HepG2 (cell line): Measurements from ENCODE around the gene RNF114. TPM values are rescaled to one million over a fixed set of nuclear protein-coding genes. Genes with fewer than 3 reads are reported as not detected.

ENCODE experiments used
- BCL6 ChIP-seq: IDR thresholded peaks from 2 replicates; pipeline ENCODE4 v1.6.1; 2016; ENCODE audit warnings: missing genetic modification reagents, missing compliant biosample characterization
- CCDC6 ChIP-seq: sonication (generic); formaldehyde crosslinking; IDR thresholded peaks from 2 replicates; pipeline ENCODE4 v1.8.1; 2022; ENCODE audit warnings: mild to moderate bottlenecking, missing genetic modification reagents, moderate library complexity
- EEA1 ChIP-seq: sonication (generic); formaldehyde crosslinking; IDR thresholded peaks from 2 replicates; pipeline ENCODE4 v1.5.1; 2020; ENCODE audit warnings: mild to moderate bottlenecking, missing genetic modification reagents, borderline replicate concordance
- FOXJ3 ChIP-seq: sonication (generic); formaldehyde crosslinking; IDR thresholded peaks from 2 replicates; pipeline ENCODE4 v1.4.0; 2020; ENCODE audit warnings: missing genetic modification reagents, mild to moderate bottlenecking, borderline replicate concordance
- HNRNPK ChIP-seq: fragments of 200-400 bp; formaldehyde crosslinking; IDR thresholded peaks from 2 replicates; pipeline ENCODE4 v1.6.1; 2018; ENCODE audit warnings: low read length, low read depth, moderate library complexity, mild to moderate bottlenecking; ENCODE audit not compliant: poor library complexity, severe bottlenecking
- HNRNPLL ChIP-seq: fragments of 200-400 bp; formaldehyde crosslinking; IDR thresholded peaks from 2 replicates; pipeline ENCODE4 v1.6.1; 2017; ENCODE audit warnings: mild to moderate bottlenecking, low read depth, low read length; ENCODE audit not compliant: poor library complexity, severe bottlenecking
- MIER2 ChIP-seq: IDR thresholded peaks from 2 replicates; pipeline ENCODE4 v1.6.1; 2016; ENCODE audit warnings: missing biosample characterization, missing genetic modification reagents
- NFYC ChIP-seq: IDR thresholded peaks from 2 replicates; pipeline ENCODE4 v1.6.1; 2016; ENCODE audit warnings: missing genetic modification reagents, missing compliant biosample characterization
- PRPF4 ChIP-seq: fragments of 200-400 bp; formaldehyde crosslinking; IDR thresholded peaks from 2 replicates; pipeline ENCODE4 v1.6.1; 2016; ENCODE audit warnings: low read length, low read depth; ENCODE audit not compliant: poor library complexity, severe bottlenecking
- YEATS4 ChIP-seq: sonication (generic); formaldehyde crosslinking; IDR thresholded peaks from 2 replicates; pipeline ENCODE4 v1.4.0; 2020; ENCODE audit warnings: missing genetic modification reagents, borderline replicate concordance
- ZBTB7B ChIP-seq: sonication (generic); formaldehyde crosslinking; IDR thresholded peaks from 2 replicates; pipeline ENCODE4 v1.4.0; 2020; ENCODE audit warnings: missing genetic modification reagents
- ZFP36 ChIP-seq: fragments of 150-350 bp; IDR thresholded peaks from 2 replicates; pipeline ENCODE4 v1.6.1; 2018; ENCODE audit warnings: borderline replicate concordance, low read length, low read depth; ENCODE audit not compliant: partially characterized antibody
- ZFY ChIP-seq: sonication (generic); formaldehyde crosslinking; IDR thresholded peaks from 2 replicates; pipeline ENCODE4 v1.4.0; 2020; ENCODE audit warnings: missing genetic modification reagents
- ZNF230 ChIP-seq: sonication (generic); formaldehyde crosslinking; IDR thresholded peaks from 2 replicates; pipeline ENCODE4 v1.4.0; 2020; ENCODE audit warnings: mild to moderate bottlenecking, missing genetic modification reagents
- ZNF34 ChIP-seq: sonication (generic); formaldehyde crosslinking; IDR thresholded peaks from 2 replicates; pipeline ENCODE4 v1.4.0; 2020; ENCODE audit warnings: mild to moderate bottlenecking, missing genetic modification reagents, borderline replicate concordance
- polyA plus RNA-seq, 8 experiments: library from polyadenylated mRNA; depleted of rRNA in 3 of 8; stranded (reverse) in 7 of 8; unstranded in 1 of 8; fragments of >200 nt; fragmentation: Illumina TruSeq in 4 of 8; extraction: Trizol in 4 of 8; gene quantifications; 2 replicates each; pipeline versions ENCODE4 v1.2.1 to v1.2.3, GENCODE V29; 2011 to 2016; ENCODE audit warnings: low read depth in 4 of 8, missing spikeins in 1 of 8, mixed read lengths in 1 of 8; ENCODE audit not compliant: insufficient read depth in 1 of 8
- total RNA-seq, 5 experiments: library from RNA; depleted of rRNA; stranded (reverse); fragments of >200 nt; fragmentation: Illumina TruSeq; extraction: Trizol; gene quantifications; 2 replicates each; pipeline ENCODE4 v1.2.3, GENCODE V29; 2016; ENCODE audit warnings: low read depth in 1 of 5
- TF ChIP-seq, protein P1 (sequence below): sonication (generic); formaldehyde crosslinking; IDR thresholded peaks from 2 replicates; pipeline ENCODE4 v1.5.1; 2020; ENCODE audit warnings: mild to moderate bottlenecking, missing genetic modification reagents
- TF ChIP-seq, protein P2 (sequence below): sonication (generic); formaldehyde crosslinking; conservative IDR thresholded peaks from 2 replicates; pipeline ENCODE4 v1.4.0; 2020; ENCODE audit warnings: missing genetic modification reagents
- TF ChIP-seq, protein P3 (sequence below): sonication (generic); formaldehyde crosslinking; conservative IDR thresholded peaks from 2 replicates; pipeline ENCODE4 v1.8.0; 2022; ENCODE audit warnings: missing genetic modification reagents
- TF ChIP-seq, protein P4 (sequence below): sonication (generic); formaldehyde crosslinking; IDR thresholded peaks from 2 replicates; pipeline ENCODE4 v1.5.0; 2020; ENCODE audit warnings: missing genetic modification reagents, mild to moderate bottlenecking, borderline replicate concordance
- TF ChIP-seq, protein P5 (sequence below): sonication (generic); formaldehyde crosslinking; IDR thresholded peaks from 2 replicates; pipeline ENCODE4 v1.5.0; 2020; ENCODE audit warnings: mild to moderate bottlenecking, missing genetic modification reagents

Gene RNF114
- total and polyA plus RNA-seq, 2 of the 13 experiments (the other 11 are each of a cell fraction or from before 2014, with no cell fraction given): 119 to 126 TPM

DNA sequence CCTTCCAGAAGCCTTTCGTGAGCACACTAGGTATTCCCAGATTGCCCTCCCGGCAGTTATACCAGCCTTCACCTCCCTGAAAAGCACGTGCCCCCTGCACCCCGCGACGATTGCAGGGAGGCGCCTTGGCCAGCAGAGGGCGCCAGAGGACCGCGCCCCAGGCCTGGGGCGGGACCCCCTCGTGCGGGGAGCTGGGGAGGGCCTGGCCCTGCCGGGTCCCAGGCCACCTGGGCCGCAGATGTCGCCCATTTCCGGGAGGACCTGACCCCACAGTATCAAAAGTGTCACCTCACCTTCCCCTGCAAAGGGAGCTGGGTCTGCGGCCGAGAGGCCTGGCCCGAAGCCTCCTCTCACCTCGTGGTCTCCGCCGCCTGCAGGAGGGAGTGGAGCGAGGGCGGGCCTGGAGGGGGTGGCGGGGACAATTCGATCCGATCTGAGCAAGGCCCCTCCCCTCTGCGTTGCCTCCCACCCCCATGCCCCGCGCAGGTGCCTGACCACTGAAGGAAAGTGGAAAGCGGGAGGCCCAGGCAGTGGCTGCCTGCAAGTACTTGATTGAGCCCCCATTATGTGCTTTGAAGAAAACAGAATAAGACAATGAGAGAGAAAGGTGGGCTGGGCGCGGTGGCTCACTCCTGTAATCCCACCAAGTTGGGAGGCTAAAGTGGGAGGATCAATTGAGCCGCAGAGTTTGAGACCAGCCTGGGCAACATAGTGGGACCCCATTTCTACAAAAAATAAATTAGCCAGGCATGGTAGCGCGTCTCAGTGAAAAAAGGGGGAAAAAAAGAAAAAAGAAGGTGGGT is 43.0 kb downstream of the RNF114 start (continued):
- TF ChIP-seq, protein P1, sequence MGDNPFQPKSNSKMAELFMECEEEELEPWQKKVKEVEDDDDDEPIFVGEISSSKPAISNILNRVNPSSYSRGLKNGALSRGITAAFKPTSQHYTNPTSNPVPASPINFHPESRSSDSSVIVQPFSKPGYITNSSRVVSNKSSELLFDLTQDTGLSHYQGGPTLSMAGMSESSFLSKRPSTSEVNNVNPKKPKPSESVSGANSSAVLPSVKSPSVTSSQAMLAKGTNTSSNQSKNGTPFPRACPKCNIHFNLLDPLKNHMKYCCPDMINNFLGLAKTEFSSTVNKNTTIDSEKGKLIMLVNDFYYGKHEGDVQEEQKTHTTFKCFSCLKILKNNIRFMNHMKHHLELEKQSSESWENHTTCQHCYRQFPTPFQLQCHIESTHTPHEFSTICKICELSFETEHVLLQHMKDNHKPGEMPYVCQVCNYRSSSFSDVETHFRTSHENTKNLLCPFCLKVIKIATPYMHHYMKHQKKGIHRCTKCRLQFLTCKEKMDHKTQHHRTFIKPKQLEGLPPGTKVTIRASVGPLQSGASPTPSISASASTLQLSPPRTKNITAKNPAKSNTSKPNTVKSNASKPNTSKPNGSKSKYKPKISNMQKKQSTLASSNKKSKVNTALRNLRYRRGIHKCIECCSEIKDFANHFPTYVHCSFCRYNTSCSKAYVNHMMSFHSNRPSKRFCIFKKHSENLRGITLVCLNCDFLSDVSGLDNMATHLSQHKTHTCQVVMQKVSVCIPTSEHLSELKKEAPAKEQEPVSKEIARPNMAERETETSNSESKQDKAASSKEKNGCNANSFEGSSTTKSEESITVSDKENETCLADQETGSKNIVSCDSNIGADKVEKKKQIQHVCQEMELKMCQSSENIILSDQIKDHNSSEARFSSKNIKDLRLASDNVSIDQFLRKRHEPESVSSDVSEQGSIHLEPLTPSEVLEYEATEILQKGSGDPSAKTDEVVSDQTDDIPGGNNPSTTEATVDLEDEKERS (CRISPR knock-in tag): peak; percentile 60; the same call in 1 of the 2 replicates
- TF ChIP-seq PRPF4: no peak
- 0 out of 2 replicates have a peak, but pooled peaks have one; percentile 12 for TF ChIP-seq MIER2
- TF ChIP-seq, protein P2, sequence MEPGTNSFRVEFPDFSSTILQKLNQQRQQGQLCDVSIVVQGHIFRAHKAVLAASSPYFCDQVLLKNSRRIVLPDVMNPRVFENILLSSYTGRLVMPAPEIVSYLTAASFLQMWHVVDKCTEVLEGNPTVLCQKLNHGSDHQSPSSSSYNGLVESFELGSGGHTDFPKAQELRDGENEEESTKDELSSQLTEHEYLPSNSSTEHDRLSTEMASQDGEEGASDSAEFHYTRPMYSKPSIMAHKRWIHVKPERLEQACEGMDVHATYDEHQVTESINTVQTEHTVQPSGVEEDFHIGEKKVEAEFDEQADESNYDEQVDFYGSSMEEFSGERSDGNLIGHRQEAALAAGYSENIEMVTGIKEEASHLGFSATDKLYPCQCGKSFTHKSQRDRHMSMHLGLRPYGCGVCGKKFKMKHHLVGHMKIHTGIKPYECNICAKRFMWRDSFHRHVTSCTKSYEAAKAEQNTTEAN (CRISPR knock-in tag): peak; percentile 74
- TF ChIP-seq CCDC6 (CRISPR knock-in tag): peak; percentile 64
- TF ChIP-seq ZFY (CRISPR knock-in tag): peak; percentile 88
- peak; percentile 51; the same call in 1 of the 2 replicates for TF ChIP-seq ZNF230 (CRISPR knock-in tag)
- no peak; the same call in 1 of the 2 replicates for TF ChIP-seq NFYC (CRISPR knock-in tag)
- TF ChIP-seq YEATS4: peak; percentile 85
- TF ChIP-seq HNRNPLL: peak; percentile 68
- TF ChIP-seq, protein P3, sequence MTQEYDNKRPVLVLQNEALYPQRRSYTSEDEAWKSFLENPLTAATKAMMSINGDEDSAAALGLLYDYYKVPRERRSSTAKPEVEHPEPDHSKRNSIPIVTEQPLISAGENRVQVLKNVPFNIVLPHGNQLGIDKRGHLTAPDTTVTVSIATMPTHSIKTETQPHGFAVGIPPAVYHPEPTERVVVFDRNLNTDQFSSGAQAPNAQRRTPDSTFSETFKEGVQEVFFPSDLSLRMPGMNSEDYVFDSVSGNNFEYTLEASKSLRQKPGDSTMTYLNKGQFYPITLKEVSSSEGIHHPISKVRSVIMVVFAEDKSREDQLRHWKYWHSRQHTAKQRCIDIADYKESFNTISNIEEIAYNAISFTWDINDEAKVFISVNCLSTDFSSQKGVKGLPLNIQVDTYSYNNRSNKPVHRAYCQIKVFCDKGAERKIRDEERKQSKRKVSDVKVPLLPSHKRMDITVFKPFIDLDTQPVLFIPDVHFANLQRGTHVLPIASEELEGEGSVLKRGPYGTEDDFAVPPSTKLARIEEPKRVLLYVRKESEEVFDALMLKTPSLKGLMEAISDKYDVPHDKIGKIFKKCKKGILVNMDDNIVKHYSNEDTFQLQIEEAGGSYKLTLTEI (CRISPR knock-in tag): no peak
- no peak for TF ChIP-seq EEA1 (CRISPR knock-in tag)
- no peak for TF ChIP-seq FOXJ3 (CRISPR knock-in tag)
- TF ChIP-seq BCL6 (CRISPR knock-in tag): peak; percentile 69
- TF ChIP-seq, protein P4, sequence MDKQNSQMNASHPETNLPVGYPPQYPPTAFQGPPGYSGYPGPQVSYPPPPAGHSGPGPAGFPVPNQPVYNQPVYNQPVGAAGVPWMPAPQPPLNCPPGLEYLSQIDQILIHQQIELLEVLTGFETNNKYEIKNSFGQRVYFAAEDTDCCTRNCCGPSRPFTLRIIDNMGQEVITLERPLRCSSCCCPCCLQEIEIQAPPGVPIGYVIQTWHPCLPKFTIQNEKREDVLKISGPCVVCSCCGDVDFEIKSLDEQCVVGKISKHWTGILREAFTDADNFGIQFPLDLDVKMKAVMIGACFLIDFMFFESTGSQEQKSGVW: no peak
- TF ChIP-seq, protein P5, sequence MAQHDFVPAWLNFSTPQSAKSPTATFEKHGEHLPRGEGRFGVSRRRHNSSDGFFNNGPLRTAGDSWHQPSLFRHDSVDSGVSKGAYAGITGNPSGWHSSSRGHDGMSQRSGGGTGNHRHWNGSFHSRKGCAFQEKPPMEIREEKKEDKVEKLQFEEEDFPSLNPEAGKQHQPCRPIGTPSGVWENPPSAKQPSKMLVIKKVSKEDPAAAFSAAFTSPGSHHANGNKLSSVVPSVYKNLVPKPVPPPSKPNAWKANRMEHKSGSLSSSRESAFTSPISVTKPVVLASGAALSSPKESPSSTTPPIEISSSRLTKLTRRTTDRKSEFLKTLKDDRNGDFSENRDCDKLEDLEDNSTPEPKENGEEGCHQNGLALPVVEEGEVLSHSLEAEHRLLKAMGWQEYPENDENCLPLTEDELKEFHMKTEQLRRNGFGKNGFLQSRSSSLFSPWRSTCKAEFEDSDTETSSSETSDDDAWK: no peak
- TF ChIP-seq ZFP36: peak; percentile 19
- peak; percentile 98 for TF ChIP-seq ZBTB7B (CRISPR knock-in tag)
- peak; percentile 77 for TF ChIP-seq HNRNPK
- no peak for TF ChIP-seq ZNF34 (CRISPR knock-in tag)
